Measurements from ENCODE around the gene MAPK1.

The MAPK1 gene

GRCh38 chr22:21768435-21768834, 99.0 kb downstream of the MAPK1 start (continued):
- TF ChIP-seq ZNF837 (tag by site-specific recombination; IDR thresholded peaks at IDR 0.05) (no peak), ZNF426 (tag by site-specific recombination; IDR thresholded peaks at IDR 0.05) (no peak)

- Histone ChIP-seq H3K27ac (ENCODE audit: extremely low read depth, low read depth, low read length) (no peak overlapping the region), H3K36me3 (ENCODE audit: control insufficient read depth in 2 of 2, insufficient read depth in 1 of 2, low read length in 2 of 2) (peaks cover 18 to 97% of the 10 kb centered on the region in 2 experiments; a peak in 2 of 3 replicates), H3K9me3 (ENCODE audit: control insufficient read depth, insufficient read depth, low read depth, low read length) (no peaks in the 10 kb centered on the region), H3K4me1 (ENCODE audit: control insufficient read depth, insufficient read depth, low read length) (no peaks in the 10 kb centered on the region), H3K4me3 (ENCODE audit: low read depth, low read length) (no peak overlapping the region)
- ChIA-PET POLR2A (no interaction called here), CTCF (interaction anchor here (1.5 kb wide), 1 partner anchor 171 kb away, joined by 3 read pairs; no protein-coding TSS in a partner anchor)
- TF ChIP-seq ZNF610 (tag by site-specific recombination; IDR thresholded peaks at IDR 0.05; ENCODE audit: borderline replicate concordance): no peak
- no peak for TF ChIP-seq ZNF529 (tag by site-specific recombination; IDR thresholded peaks at IDR 0.05; ENCODE audit: insufficient replicate concordance)
- no peak for TF ChIP-seq ZNF221 (tag by site-specific recombination; IDR thresholded peaks at IDR 0.05; ENCODE audit: borderline replicate concordance)
- no peak for TF ChIP-seq ZNF2 (tag by site-specific recombination; IDR thresholded peaks at IDR 0.05)
- no peak for TF ChIP-seq AEBP2 (tag by site-specific recombination; IDR thresholded peaks at IDR 0.05; ENCODE audit: borderline replicate concordance)
- TF ChIP-seq, protein P1, sequence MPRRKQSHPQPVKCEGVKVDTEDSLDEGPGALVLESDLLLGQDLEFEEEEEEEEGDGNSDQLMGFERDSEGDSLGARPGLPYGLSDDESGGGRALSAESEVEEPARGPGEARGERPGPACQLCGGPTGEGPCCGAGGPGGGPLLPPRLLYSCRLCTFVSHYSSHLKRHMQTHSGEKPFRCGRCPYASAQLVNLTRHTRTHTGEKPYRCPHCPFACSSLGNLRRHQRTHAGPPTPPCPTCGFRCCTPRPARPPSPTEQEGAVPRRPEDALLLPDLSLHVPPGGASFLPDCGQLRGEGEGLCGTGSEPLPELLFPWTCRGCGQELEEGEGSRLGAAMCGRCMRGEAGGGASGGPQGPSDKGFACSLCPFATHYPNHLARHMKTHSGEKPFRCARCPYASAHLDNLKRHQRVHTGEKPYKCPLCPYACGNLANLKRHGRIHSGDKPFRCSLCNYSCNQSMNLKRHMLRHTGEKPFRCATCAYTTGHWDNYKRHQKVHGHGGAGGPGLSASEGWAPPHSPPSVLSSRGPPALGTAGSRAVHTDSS (tag by site-specific recombination; IDR thresholded peaks at IDR 0.05): no peak
- no peak for TF ChIP-seq ZEB2 (tag by site-specific recombination; IDR thresholded peaks at IDR 0.05)
- TF ChIP-seq ZSCAN5A (tag by site-specific recombination; IDR thresholded peaks at IDR 0.05): no peak
- TF ChIP-seq KLF1 (tag by site-specific recombination; IDR thresholded peaks at IDR 0.05): no peak
- TF ChIP-seq ZNF10 (tag by site-specific recombination; IDR thresholded peaks at IDR 0.05): no peak
- no peak for TF ChIP-seq ZNF776 (tag by site-specific recombination; IDR thresholded peaks at IDR 0.05; ENCODE audit: borderline replicate concordance)
- no peak for TF ChIP-seq MYNN (tag by site-specific recombination; IDR thresholded peaks at IDR 0.05; ENCODE audit: borderline replicate concordance)
- no peak for TF ChIP-seq YY1 (tag by site-specific recombination; IDR thresholded peaks at IDR 0.05)
These were observed 100.6 kb downstream of the MAPK1 start for GRCh38 chr22:21766691-21767462.

GRCh38 chr22:21765909-21766529, 101.4 kb downstream of the MAPK1 start:
- ChIA-PET CTCF (no interaction called here), POLR2A (no interaction called here)
- Histone ChIP-seq H3K9me3 (ENCODE audit: control insufficient read depth, insufficient read depth, low read depth, low read length) (no peaks in the 10 kb centered on the region), H3K27ac (ENCODE audit: extremely low read depth, low read depth, low read length) (no peak overlapping the region), H3K4me1 (ENCODE audit: control insufficient read depth, insufficient read depth, low read length) (no peaks in the 10 kb centered on the region), H3K4me3 (ENCODE audit: low read depth, low read length) (no peak overlapping the region), H3K36me3 (ENCODE audit: control insufficient read depth in 2 of 2, insufficient read depth in 1 of 2, low read length in 2 of 2) (peaks cover 15 to 97% of the 10 kb centered on the region in 2 experiments; a peak in 2 of 3 replicates)
- TF ChIP-seq ZNF138 (tag by site-specific recombination; IDR thresholded peaks at IDR 0.05; ENCODE audit: borderline replicate concordance) (no peak), ZNF394 (tag by site-specific recombination; IDR thresholded peaks at IDR 0.05; ENCODE audit: borderline replicate concordance) (no peak), BCL11A (tag by site-specific recombination; IDR thresholded peaks at IDR 0.05; ENCODE audit: low read depth) (no peak), ZNF24 (tag by site-specific recombination; IDR thresholded peaks at IDR 0.05) (no peak), SP2 (tag by site-specific recombination; IDR thresholded peaks at IDR 0.05) (no peak), ZNF366 (tag by site-specific recombination; conservative IDR thresholded peaks at IDR 0.05) (no peak), TCF7L2 (IDR thresholded peaks at IDR 0.05; ENCODE audit: borderline replicate concordance, low read depth, low read length) (no peak)
- TF ChIP-seq, protein P1 (tag by site-specific recombination; IDR thresholded peaks at IDR 0.05): no peak
- TF ChIP-seq, protein P2, sequence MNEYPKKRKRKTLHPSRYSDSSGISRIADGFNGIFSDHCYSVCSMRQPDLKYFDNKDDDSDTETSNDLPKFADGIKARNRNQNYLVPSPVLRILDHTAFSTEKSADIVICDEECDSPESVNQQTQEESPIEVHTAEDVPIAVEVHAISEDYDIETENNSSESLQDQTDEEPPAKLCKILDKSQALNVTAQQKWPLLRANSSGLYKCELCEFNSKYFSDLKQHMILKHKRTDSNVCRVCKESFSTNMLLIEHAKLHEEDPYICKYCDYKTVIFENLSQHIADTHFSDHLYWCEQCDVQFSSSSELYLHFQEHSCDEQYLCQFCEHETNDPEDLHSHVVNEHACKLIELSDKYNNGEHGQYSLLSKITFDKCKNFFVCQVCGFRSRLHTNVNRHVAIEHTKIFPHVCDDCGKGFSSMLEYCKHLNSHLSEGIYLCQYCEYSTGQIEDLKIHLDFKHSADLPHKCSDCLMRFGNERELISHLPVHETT (tag by site-specific recombination; IDR thresholded peaks at IDR 0.05): no peak

All from HEK293 (cell line).